Esophagus muscularis mucosa (tissue), 4 donors: ENCODE results near the gene ZNF224. TPM values are rescaled to one million over a fixed set of nuclear protein-coding genes. Genes with fewer than 3 reads are reported as not detected.

ENCODE experiments used
- DNase-seq: peaks from one replicate; pipeline ENCODE4 v3.0.0-alpha.2; 2017; ENCODE audit errors: extremely low spot score
- H3K27ac ChIP-seq, 4 donors: fragments of 200-600 bp; sonication (generic); replicated peaks in 1 of 4; 1 replicate in 3 of 4; 2 replicates in 1 of 4; pipeline ENCODE4 v1.5.1; 2016 to 2019; ENCODE audit warnings: mild to moderate bottlenecking in 1 of 4
- H3K27me3 ChIP-seq, 4 donors: fragments of 200-600 bp; sonication (generic); one replicate each; pipeline versions ENCODE4 v1.5.1 to v1.6.0; 2016 to 2019
- H3K36me3 ChIP-seq, 4 donors: fragments of 200-600 bp; sonication (generic); one replicate each; pipeline ENCODE4 v1.5.1; 2016 to 2019
- H3K4me1 ChIP-seq, 4 donors: fragments of 200-600 bp; sonication (generic); one replicate each; pipeline ENCODE4 v1.5.1; 2016 to 2019
- H3K4me3 ChIP-seq, 4 donors: fragments of 200-600 bp; sonication (generic); 1 replicate in 2 of 4; 2 replicates in 2 of 4; pipeline ENCODE4 v1.5.1; 2016 to 2019; ENCODE audit warnings: mild to moderate bottlenecking in 4 of 4, moderate library complexity in 1 of 4
- H3K9me3 ChIP-seq, 4 donors: fragments of 200-600 bp; sonication (generic); 1 replicate in 3 of 4; 2 replicates in 1 of 4; pipeline ENCODE4 v1.5.1; 2016 to 2019
- EP300 ChIP-seq: sonication (generic); formaldehyde crosslinking; IDR thresholded peaks from one replicate; pipeline ENCODE4 v1.6.1; 2017; ENCODE audit warnings: antibody characterized with exemption
- POLR2A ChIP-seq: fragments of 450-650 bp; IDR thresholded peaks from one replicate; pipeline ENCODE4 v1.6.1; 2017; ENCODE audit warnings: antibody characterized with exemption, moderate library complexity, mild to moderate bottlenecking, low read depth
- POLR2AphosphoS5 ChIP-seq, 2 donors: sonication (generic); formaldehyde crosslinking; IDR thresholded peaks; one replicate each; pipeline ENCODE4 v1.6.1; 2017; ENCODE audit warnings: antibody characterized with exemption in 2 of 2
- WGBS: methylation state at CpG from one replicate; pipeline ENCODE4 v1.1.5; 2018; 5-methylcytosine and 5-hydroxymethylcytosine counted together
- intact Hi-C: fragments of 100-400 bp; cut with DNase I; formaldehyde crosslinking; loops from one replicate; pipeline ENCODE4 v1.15.1; 2023
- total RNA-seq, 4 donors: library from RNA; depleted of rRNA; stranded (reverse); fragments of >200 nt; gene quantifications; one replicate each; pipeline versions ENCODE4 v1.1.0 to v1.2.1, GENCODE V29; 2016
- TF ChIP-seq, protein P1 (sequence below), 3 experiments: fragments of 200-600 bp in 2 of 3; fragments of 450-650 bp in 1 of 3; sonication (generic) in 2 of 3; IDR thresholded peaks; one replicate each; pipeline ENCODE4 v1.5.1; 2017 to 2019; ENCODE audit warnings: antibody characterized with exemption in 3 of 3, mild to moderate bottlenecking in 2 of 3, moderate library complexity in 1 of 3

Gene ZNF224
- total RNA-seq, 4 donors from 2014 or later, result 12.4 to 28.7 (median 16.2) TPM

DNA sequence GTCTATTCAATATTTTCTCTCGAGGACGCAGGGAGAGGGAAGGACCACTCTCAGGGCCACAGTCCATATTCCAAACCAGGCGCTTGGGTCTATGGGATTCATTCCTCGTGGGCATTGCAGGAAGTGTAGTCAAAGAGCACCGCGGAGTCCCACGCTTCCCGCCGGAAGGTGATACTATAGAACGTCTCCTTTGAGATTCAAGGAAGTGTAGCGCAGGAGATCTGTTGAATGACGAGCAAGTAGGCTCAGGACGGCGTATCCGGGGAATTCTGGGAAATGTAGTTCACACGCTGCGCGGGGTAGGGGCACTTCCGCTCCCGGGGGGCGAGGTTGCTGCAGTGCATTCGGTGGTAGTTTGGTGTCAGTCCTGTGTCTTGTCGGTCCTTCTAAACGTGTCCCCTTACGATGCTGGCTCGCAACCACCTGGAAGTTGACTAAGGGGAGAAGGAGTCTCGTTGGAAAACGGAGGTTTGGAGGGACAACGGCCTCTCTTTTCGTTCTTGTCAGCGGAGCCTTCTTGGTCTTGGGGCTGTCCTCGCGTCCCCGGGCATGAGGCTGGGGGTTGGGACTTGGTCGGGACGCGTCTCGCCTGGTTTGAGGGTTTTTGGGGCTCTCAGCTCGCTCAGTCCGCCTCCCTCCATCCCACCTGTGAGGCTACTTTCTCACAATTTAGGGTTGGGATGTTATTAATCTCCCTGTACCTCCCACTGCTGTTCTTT, 22.2 kb upstream of the ZNF224 start, which contains the start of gene ZNF284:
ZNF284 (plus strand) TSS at position 336 of the 719 bp plus-strand sequence. CDS start 4,231 bp downstream, outside the sequence.
- H3K27me3 ChIP-seq, result no peaks in the 10 kb centered on the region
- H3K36me3 ChIP-seq, result peaks cover 0 to 17% (median 11%) of the 10 kb centered on the region in 4 donors
- peak within 1 kb of the TSS; percentile 54 to 75 (median 74) for H3K4me3 ChIP-seq
- under 1% methylated on average over 40 of the region's 40 CpGs for WGBS
- peaks cover 13 to 20% (median 16%) of the 10 kb centered on the region in 4 donors for H3K4me1 ChIP-seq
- peaks cover 0 to 26% (median 13%) of the 10 kb centered on the region in 4 donors for H3K9me3 ChIP-seq
- intact Hi-C loops, result loop anchor here (2.0 to 5.0 kb wide), 2 partner anchors 23 to 40 kb away; partner anchors contain the start of genes ZNF224 and ZNF225
- TF ChIP-seq EP300 (no peak), POLR2A (no peak), POLR2AphosphoS5 (IDR thresholded peaks at IDR 0.05) (peak; percentile 73 to 87)
- TF ChIP-seq, protein P1, sequence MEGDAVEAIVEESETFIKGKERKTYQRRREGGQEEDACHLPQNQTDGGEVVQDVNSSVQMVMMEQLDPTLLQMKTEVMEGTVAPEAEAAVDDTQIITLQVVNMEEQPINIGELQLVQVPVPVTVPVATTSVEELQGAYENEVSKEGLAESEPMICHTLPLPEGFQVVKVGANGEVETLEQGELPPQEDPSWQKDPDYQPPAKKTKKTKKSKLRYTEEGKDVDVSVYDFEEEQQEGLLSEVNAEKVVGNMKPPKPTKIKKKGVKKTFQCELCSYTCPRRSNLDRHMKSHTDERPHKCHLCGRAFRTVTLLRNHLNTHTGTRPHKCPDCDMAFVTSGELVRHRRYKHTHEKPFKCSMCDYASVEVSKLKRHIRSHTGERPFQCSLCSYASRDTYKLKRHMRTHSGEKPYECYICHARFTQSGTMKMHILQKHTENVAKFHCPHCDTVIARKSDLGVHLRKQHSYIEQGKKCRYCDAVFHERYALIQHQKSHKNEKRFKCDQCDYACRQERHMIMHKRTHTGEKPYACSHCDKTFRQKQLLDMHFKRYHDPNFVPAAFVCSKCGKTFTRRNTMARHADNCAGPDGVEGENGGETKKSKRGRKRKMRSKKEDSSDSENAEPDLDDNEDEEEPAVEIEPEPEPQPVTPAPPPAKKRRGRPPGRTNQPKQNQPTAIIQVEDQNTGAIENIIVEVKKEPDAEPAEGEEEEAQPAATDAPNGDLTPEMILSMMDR (IDR thresholded peaks at IDR 0.05), result no peak
- peak; percentile 96 for DNase-seq
- peak within 1 kb of the TSS; percentile 53 to 70 (median 66) for H3K27ac ChIP-seq

DNA sequence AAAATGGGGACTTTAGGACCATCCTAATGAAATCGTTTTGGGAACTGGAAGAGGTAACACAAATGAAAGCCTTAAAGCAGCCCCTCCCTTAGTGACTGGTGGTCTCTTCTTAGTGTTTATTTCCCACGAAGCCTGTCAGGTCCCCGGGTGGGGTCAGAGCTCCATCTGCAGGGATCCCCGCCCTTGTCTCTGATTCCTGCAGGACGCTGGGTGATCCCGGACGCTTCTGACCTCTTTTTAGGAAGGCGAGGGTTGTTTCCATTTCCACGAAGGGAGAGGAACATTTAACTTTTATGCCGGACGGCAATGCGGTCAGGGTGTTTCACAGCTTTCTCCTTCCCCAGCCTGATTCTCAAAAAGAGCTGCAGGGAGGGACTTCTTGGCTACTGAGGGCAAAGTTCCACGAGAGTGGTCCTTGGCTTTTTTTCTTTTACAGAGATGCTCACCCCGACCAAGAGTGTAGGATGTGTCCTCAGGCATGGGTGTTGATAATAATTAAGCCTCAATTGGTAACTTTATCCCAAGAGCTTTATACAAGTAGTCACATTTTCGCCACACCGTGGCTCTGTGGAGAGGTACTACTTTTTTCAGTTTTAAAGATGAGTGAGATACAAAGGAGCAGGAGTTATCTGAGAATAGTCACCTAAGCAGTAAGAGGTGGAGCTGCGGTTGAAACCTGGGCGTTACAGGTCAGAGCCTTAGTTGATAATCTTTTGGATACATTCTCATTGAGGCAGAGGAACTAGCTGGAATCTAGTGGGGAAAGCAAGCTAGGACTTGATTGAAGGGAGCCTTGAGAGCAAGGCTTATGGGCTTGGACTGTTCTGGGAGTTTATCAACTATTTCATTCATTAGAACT, 21.4 kb upstream of the ZNF224 start:
- no peak for TF ChIP-seq POLR2AphosphoS5 (IDR thresholded peaks at IDR 0.05)
- TF ChIP-seq EP300, result no peak
- TF ChIP-seq POLR2A, result no peak
- TF ChIP-seq, protein P1 (IDR thresholded peaks at IDR 0.05), result no peak
- Histone ChIP-seq H3K9me3 (peaks cover 0 to 18% (median 8%) of the 10 kb centered on the region in 4 donors), H3K27me3 (no peaks in the 10 kb centered on the region), H3K27ac (peak overlapping the region in 3 of 4 donors; percentile 53 to 70 (median 61)), H3K4me3 (peak overlapping the region; percentile 54 to 75 (median 74)), H3K4me1 (peaks cover 13 to 20% (median 16%) of the 10 kb centered on the region in 4 donors), H3K36me3 (peaks cover 0 to 17% (median 12%) of the 10 kb centered on the region in 4 donors)
- 21% methylated on average over 18 of the region's 18 CpGs for WGBS
- intact Hi-C loops, result loop anchor here (2.0 to 5.0 kb wide), 2 partner anchors 22 to 40 kb away; partner anchors contain the start of genes ZNF224 and ZNF225
- no peak for DNase-seq

DNA sequence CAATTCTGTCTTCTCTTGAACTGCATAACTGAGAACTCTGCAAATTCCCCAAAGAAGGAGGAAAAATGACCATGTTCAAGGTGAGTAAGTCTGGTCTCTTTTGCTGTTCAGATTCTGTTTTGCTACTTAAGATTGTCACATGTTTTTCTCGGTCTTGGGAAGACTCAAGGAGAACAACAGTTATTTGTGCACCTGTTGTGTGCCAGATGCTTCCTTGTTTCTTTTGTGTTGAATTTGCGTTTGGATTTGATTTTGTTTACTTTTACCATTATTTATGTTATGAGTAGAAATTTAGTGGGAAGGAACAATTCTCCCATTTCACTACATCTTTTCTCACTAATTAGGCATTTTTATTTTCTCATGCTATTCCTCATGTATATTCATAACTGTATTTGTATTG, 17.8 kb upstream of the ZNF224 start:
- DNase-seq, result no peak
- 90% methylated on average over 2 of the region's 2 CpGs for WGBS
- Histone ChIP-seq H3K36me3 (peaks cover 8 to 47% (median 31%) of the 10 kb centered on the region in 4 donors), H3K4me1 (peaks cover 10 to 18% (median 16%) of the 10 kb centered on the region in 4 donors), H3K4me3 (no peak overlapping the region), H3K27ac (no peak overlapping the region), H3K9me3 (no peaks in the 10 kb centered on the region), H3K27me3 (no peaks in the 10 kb centered on the region)
- intact Hi-C loops, result no loop called here
- TF ChIP-seq POLR2AphosphoS5 (IDR thresholded peaks at IDR 0.05) (no peak), EP300 (no peak), POLR2A (no peak)
- TF ChIP-seq, protein P1 (IDR thresholded peaks at IDR 0.05), result no peak

DNA sequence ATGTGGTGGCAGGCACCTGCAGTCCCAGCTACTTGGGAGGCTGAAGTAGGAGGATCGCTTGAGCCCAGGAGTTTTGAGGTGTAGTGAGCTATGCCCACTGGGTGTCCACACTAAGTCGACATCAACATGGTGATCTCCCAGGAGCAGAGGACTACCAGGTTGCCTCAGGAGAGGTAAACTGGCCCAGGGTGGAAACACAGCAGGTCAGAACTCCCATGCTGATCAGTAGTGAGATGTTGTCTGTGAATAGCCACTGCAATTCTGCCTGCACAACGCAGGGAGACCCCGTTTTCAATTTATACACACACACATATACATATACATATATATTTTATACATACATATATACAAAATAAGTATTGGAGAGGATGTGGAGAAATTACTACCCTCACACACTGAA, 2.1 kb upstream of the ZNF224 start:
- DNase-seq, result no peak
- H3K9me3 ChIP-seq, result peaks cover 0 to 5% (median 0%) of the 10 kb centered on the region in 4 donors
- no peak overlapping the region for H3K4me3 ChIP-seq
- H3K36me3 ChIP-seq, result peaks cover under 1 to 23% (median 6%) of the 10 kb centered on the region in 4 donors
- no peaks in the 10 kb centered on the region for H3K27me3 ChIP-seq
- H3K27ac ChIP-seq, result no peak overlapping the region
- intact Hi-C loops, result no loop called here
- H3K4me1 ChIP-seq, result peaks cover 7 to 22% (median 17%) of the 10 kb centered on the region in 4 donors
- 61% methylated on average over 4 of the region's 4 CpGs for WGBS
- no peak for TF ChIP-seq POLR2AphosphoS5 (IDR thresholded peaks at IDR 0.05)
- TF ChIP-seq, protein P1 (IDR thresholded peaks at IDR 0.05), result no peak
- TF ChIP-seq EP300, result no peak
- no peak for TF ChIP-seq POLR2A
